ENCODE data around the gene GPD2.

Gene GPD2

GRCh38 chr2:156532989-156533388 is 96.8 kb downstream of the GPD2 start:
- DNase-seq = no peak

- no peak for DNase-seq
These were observed 100.4 kb downstream of the GPD2 start for GRCh38 chr2:156536534-156536933.

- no peak for DNase-seq
These were observed 101.0 kb downstream of the GPD2 start for GRCh38 chr2:156537141-156537540.

GRCh38 chr2:156538083-156538504 is 101.9 kb downstream of the GPD2 start:
- no peak for DNase-seq

- DNase-seq = no peak
These were observed 103.1 kb downstream of the GPD2 start for GRCh38 chr2:156539086-156539860.

- DNase-seq = no peak
These were observed 104.5 kb downstream of the GPD2 start for GRCh38 chr2:156540706-156541105.

GRCh38 chr2:156541229-156541628 is 105.0 kb downstream of the GPD2 start:
- DNase-seq = no peak

- DNase-seq = no peak
These were observed 105.5 kb downstream of the GPD2 start for GRCh38 chr2:156541706-156542105.

GRCh38 chr2:156548413-156548812 is 112.2 kb downstream of the GPD2 start:
- DNase-seq = no peak

- no peak for DNase-seq
These were observed 117.7 kb downstream of the GPD2 start for GRCh38 chr2:156553714-156554442.

- no peak for DNase-seq
These were observed 125.1 kb downstream of the GPD2 start for GRCh38 chr2:156561326-156561725.

GRCh38 chr2:156562124-156562523 is 125.9 kb downstream of the GPD2 start:
- DNase-seq = peak; percentile 38

GRCh38 chr2:156563994-156564753 is 128.0 kb downstream of the GPD2 start:
- DNase-seq = no peak

- no peak for DNase-seq
These were observed 129.0 kb downstream of the GPD2 start for GRCh38 chr2:156565066-156565710.

GRCh38 chr2:156573710-156574109 is 137.5 kb downstream of the GPD2 start:
- DNase-seq = no peak

GRCh38 chr2:156574112-156574511 is 137.9 kb downstream of the GPD2 start:
- DNase-seq = no peak

GRCh38 chr2:156576005-156576404 is 139.8 kb downstream of the GPD2 start:
- no peak for DNase-seq

- DNase-seq = no peak
These were observed 144.3 kb downstream of the GPD2 start for GRCh38 chr2:156580501-156580900.

GRCh38 chr2:156581280-156581679 is 145.1 kb downstream of the GPD2 start:
- no peak for DNase-seq

- DNase-seq = no peak
These were observed 149.3 kb downstream of the GPD2 start for GRCh38 chr2:156585457-156585856.

- no peak for DNase-seq
These were observed 150.4 kb downstream of the GPD2 start for GRCh38 chr2:156586621-156587020.

GRCh38 chr2:156589381-156590079 is 153.4 kb downstream of the GPD2 start:
- peak; percentile 5 for DNase-seq

Data from NCI-H2107 (cell line).